NCI-H510A (cell line): Measurements from ENCODE around the gene KIF9.
"Not testable (repeated sequence)": the region's sequence is repeated elsewhere in the genome, so short reads cannot be mapped to it uniquely, and the experiment has no call there.

Experiments
- DNase-seq: peaks from one replicate; lab custom pipeline; 2025; lab: John Stamatoyannopoulos, UW

The KIF9 gene

DNA sequence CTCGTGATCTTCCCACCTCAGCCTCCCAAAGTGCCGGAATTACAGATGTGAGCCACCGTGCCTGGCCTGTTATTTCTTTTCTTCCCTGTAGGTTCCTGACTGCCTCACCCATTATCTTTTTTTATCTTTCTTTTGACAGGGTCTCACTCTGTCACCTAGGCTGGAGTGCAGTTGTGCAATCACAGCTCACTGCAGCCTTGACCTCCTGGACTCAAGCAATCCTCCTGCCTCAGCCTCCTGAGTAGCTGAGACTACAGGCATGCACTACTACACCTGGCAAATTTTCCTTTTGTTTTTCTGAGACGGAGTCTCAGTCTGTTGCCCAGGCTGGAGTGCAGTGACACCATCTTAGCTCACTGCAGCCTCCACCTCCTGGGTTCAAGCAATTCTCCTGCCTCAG lies 100.9 kb downstream of the KIF9 start:
- not testable (repeated sequence) for DNase-seq

- not testable (repeated sequence) for DNase-seq
These were observed 102.6 kb downstream of the KIF9 start for GRCh38 chr3:47180011-47180410.
